ENCODE data around the gene HINT2.

DNA sequence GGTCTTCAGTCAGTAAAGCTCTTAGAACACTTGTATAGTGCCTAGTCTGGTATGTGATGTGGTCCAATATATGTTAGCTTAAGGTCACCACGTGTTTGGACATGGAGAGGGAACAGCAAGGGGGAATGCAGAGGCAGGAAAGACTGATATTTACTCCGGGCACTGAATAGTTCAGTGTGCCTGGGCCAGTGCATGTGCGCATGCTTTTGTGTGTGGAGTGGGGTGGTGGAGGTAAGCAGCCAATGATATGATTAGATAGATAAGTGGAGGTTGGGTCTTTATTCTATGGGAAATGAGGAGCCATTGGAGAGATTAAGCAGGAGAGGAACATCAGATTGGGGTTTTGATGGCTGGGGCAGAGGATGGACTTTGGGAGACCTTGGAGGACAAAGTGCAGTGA, 41.4 kb upstream of the HINT2 start:
- TF ChIP-seq CTCF (conservative IDR thresholded peaks at IDR 0.05): no peak
- no peak for TF ChIP-seq ZFX (IDR thresholded peaks at IDR 0.05)
